22Rv1 (cell line): Measurements from ENCODE around the gene TRIM37.

Source experiments
- CTCF ChIP-seq: fragments of 450-650 bp; IDR thresholded peaks from 2 replicates; pipeline ENCODE4 v1.5.1; 2017; ENCODE audit warnings: mild to moderate bottlenecking
- ZFX ChIP-seq: fragments of 450-650 bp; IDR thresholded peaks from 2 replicates; pipeline ENCODE4 v1.6.1; 2017; ENCODE audit warnings: antibody characterized with exemption, borderline replicate concordance

GRCh38 chr17:58970609-58971450, 135.8 kb downstream of the TRIM37 start:
- TF ChIP-seq CTCF (no peak), ZFX (no peak)
